Neural cell (in vitro differentiated cells): ENCODE results near the gene NSG1. TPM values are rescaled to one million over a fixed set of nuclear protein-coding genes. Genes with fewer than 3 reads are reported as not detected.

Experiments
- H2AFZ ChIP-seq: fragments of 200-600, 300-800 bp; sonication (generic), shearing (Covaris generic); 2 replicates; pipeline ENCODE4 v1.6.0; 2014; ENCODE audit warnings: low read depth, mild to moderate bottlenecking, antibody characterized with exemption, low read length, moderate library complexity
- H3F3A ChIP-seq: fragments of 200-600 bp; shearing (Covaris generic); 2 replicates; pipeline ENCODE4 v1.6.1; 2016; ENCODE audit warnings: mild to moderate bottlenecking, moderate library complexity, mixed read lengths, antibody characterized with exemption, low read length; ENCODE audit not compliant: insufficient read depth, poor library complexity, severe bottlenecking
- H3K27ac ChIP-seq: fragments of 200-600, 300-800 bp; sonication (generic), shearing (Covaris generic); 2 replicates; pipeline ENCODE4 v1.5.1; 2014; ENCODE audit warnings: mild to moderate bottlenecking, low read length, moderate library complexity
- H3K27me3 ChIP-seq: fragments of 300-800, 200-600 bp; sonication (generic), shearing (Covaris generic); 2 replicates; pipeline ENCODE4 v1.6.0; 2014; ENCODE audit warnings: mild to moderate bottlenecking, low read depth, low read length, moderate library complexity; ENCODE audit not compliant: insufficient read depth
- H3K36me3 ChIP-seq: fragments of 300-800, 200-600 bp; sonication (generic), shearing (Covaris generic); 2 replicates; pipeline ENCODE4 v1.5.1; 2014; ENCODE audit warnings: mild to moderate bottlenecking, antibody characterized with exemption, low read length, moderate library complexity; ENCODE audit not compliant: insufficient read depth
- H3K4me2 ChIP-seq: fragments of 300-800, 200-600 bp; sonication (generic), shearing (Covaris generic); 2 replicates; pipeline ENCODE4 v1.6.0; 2014; ENCODE audit warnings: mild to moderate bottlenecking, low read length
- H3K4me3 ChIP-seq: fragments of 300-800, 200-600 bp; sonication (generic), shearing (Covaris generic); 2 replicates; pipeline ENCODE4 v1.5.1; 2014; ENCODE audit warnings: mild to moderate bottlenecking, low read length, moderate library complexity
- H3K79me2 ChIP-seq: fragments of 200-600 bp; shearing (Covaris generic); replicated peaks from 2 replicates; pipeline ENCODE4 v1.6.0; 2014; ENCODE audit warnings: mild to moderate bottlenecking, low read length, moderate library complexity; ENCODE audit not compliant: insufficient read depth
- H3K9ac ChIP-seq: fragments of 300-800, 200-600 bp; sonication (generic), shearing (Covaris generic); 2 replicates; pipeline ENCODE4 v1.6.1; 2016; ENCODE audit warnings: mild to moderate bottlenecking, low read length, mixed read lengths
- H3K9me2 ChIP-seq: fragments of 200-600 bp; shearing (Covaris generic); 2 replicates; pipeline ENCODE4 v1.6.1; 2016; ENCODE audit warnings: mild to moderate bottlenecking, low read length, mixed read lengths; ENCODE audit not compliant: insufficient read depth
- H3K9me3 ChIP-seq: fragments of 200-600, 300-800 bp; sonication (generic), shearing (Covaris generic); 2 replicates; pipeline ENCODE4 v1.6.1; 2016; ENCODE audit warnings: mild to moderate bottlenecking, mixed run types, low read length, moderate library complexity, mixed read lengths
- H4K20me1 ChIP-seq: fragments of 200-600 bp; shearing (Covaris generic); 2 replicates; pipeline ENCODE4 v1.6.1; 2016; ENCODE audit warnings: mild to moderate bottlenecking, mixed run types; ENCODE audit not compliant: insufficient read depth
- CTCF ChIP-seq: fragments of 450-650 bp; IDR thresholded peaks from 2 replicates; pipeline ENCODE4 v1.5.1; 2014; ENCODE audit warnings: antibody characterized with exemption, mild to moderate bottlenecking, moderate library complexity; ENCODE audit not compliant: poor library complexity, severe bottlenecking
- EP300 ChIP-seq: fragments of 450-650 bp; conservative IDR thresholded peaks from 2 replicates; pipeline ENCODE4 v1.6.1; 2014; ENCODE audit warnings: antibody characterized with exemption, mild to moderate bottlenecking, moderate library complexity; ENCODE audit not compliant: poor library complexity, severe bottlenecking
- EZH2 ChIP-seq: fragments of 200-600, 300-800 bp; shearing (Covaris generic), sonication (generic); IDR thresholded peaks from 2 replicates; pipeline ENCODE4 v1.6.1; 2014; ENCODE audit warnings: antibody characterized with exemption, low read length, borderline replicate concordance, mild to moderate bottlenecking; ENCODE audit not compliant: insufficient read depth, poor library complexity, severe bottlenecking
- MXI1 ChIP-seq: fragments of 450-650 bp; conservative IDR thresholded peaks from 2 replicates; pipeline ENCODE4 v1.6.1; 2014; ENCODE audit warnings: antibody characterized with exemption, mild to moderate bottlenecking; ENCODE audit not compliant: poor library complexity, severe bottlenecking
- POLR2AphosphoS5 ChIP-seq: IDR thresholded peaks from 2 replicates; pipeline ENCODE4 v1.6.1; 2012
- RAD21 ChIP-seq: fragments of 450-650 bp; conservative IDR thresholded peaks from 2 replicates; pipeline ENCODE4 v1.6.1; 2014; ENCODE audit warnings: antibody characterized with exemption, mild to moderate bottlenecking, moderate library complexity
- REST ChIP-seq: IDR thresholded peaks from 2 replicates; pipeline ENCODE4 v1.6.1; 2012; ENCODE audit warnings: borderline replicate concordance
- SMC3 ChIP-seq: fragments of 450-650 bp; conservative IDR thresholded peaks from 2 replicates; pipeline ENCODE4 v1.6.1; 2014; ENCODE audit warnings: antibody characterized with exemption, mild to moderate bottlenecking, moderate library complexity; ENCODE audit not compliant: poor library complexity
- TAF1 ChIP-seq: IDR thresholded peaks from 2 replicates; pipeline ENCODE4 v1.6.1; 2012; ENCODE audit warnings: low read depth
- polyA plus RNA-seq: library from polyadenylated mRNA; depleted of rRNA; stranded (reverse); fragments of >200 nt; gene quantifications from 2 replicates; pipeline ENCODE4 v1.2.3, GENCODE V29; 2014

NSG1 gene
- polyA plus RNA-seq, 1 donor from 2014 or later: 921 TPM

DNA sequence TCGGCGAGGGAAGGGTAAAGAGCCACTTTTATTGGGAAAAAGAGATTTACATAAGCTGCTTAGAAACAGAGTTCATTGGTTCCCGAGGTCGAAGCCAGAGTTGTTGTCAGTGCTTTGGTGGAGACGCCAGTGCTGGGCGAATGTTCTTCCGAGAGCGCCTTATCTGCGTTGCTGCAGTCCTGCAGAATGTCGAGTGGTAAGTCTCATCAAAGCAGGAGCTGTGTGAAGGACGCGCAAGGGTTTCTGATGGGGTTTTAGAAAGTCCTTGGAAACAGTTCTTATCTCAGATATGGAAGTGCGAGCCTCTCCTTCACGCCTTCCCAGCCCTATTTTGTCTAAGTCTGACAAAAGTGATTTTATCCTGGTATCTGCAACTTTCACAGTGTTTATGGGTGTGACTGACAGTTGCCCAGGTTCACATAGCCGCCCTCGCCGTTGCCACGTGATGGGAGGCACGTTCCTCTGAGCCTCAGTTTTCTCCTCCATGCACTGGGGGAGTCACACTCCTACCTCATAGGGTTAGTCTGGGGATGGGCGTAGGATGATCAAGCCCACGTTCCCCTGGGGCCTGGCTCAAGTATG lies 47.3 kb upstream of the NSG1 start:
- no peaks in the 10 kb centered on the region for H4K20me1 ChIP-seq
- no peak overlapping the region for H3K4me2 ChIP-seq
- no peaks in the 10 kb centered on the region for H3K79me2 ChIP-seq
- H3K9me2 ChIP-seq: no peaks in the 10 kb centered on the region
- H3K27me3 ChIP-seq: no peaks in the 10 kb centered on the region
- no peak overlapping the region for H3K9ac ChIP-seq
- H2AFZ ChIP-seq: no peak overlapping the region
- H3K4me3 ChIP-seq: no peak overlapping the region
- H3F3A ChIP-seq: no peaks in the 10 kb centered on the region
- TF ChIP-seq REST (no peak), MXI1 (no peak), EP300 (no peak), TAF1 (no peak), RAD21 (no peak), POLR2AphosphoS5 (no peak), SMC3 (no peak), CTCF (no peak), EZH2 (no peak)
- no peaks in the 10 kb centered on the region for H3K9me3 ChIP-seq
- no peak overlapping the region for H3K27ac ChIP-seq
- no peaks in the 10 kb centered on the region for H3K36me3 ChIP-seq

GRCh38 chr4:4341861-4342650 lies 44.8 kb upstream of the NSG1 start:
- no peaks in the 10 kb centered on the region for H3K9me3 ChIP-seq
- H3K27ac ChIP-seq: no peak overlapping the region
- H2AFZ ChIP-seq: no peak overlapping the region
- no peaks in the 10 kb centered on the region for H3K79me2 ChIP-seq
- H3K4me3 ChIP-seq: no peak overlapping the region
- H3K9ac ChIP-seq: no peak overlapping the region
- no peak for TF ChIP-seq EP300
- no peak for TF ChIP-seq REST
- no peak for TF ChIP-seq CTCF
- TF ChIP-seq SMC3: no peak
- TF ChIP-seq MXI1: no peak
- no peak for TF ChIP-seq TAF1
- TF ChIP-seq EZH2: no peak
- no peak for TF ChIP-seq POLR2AphosphoS5
- TF ChIP-seq RAD21: no peak
- no peaks in the 10 kb centered on the region for H3K36me3 ChIP-seq
- H4K20me1 ChIP-seq: no peaks in the 10 kb centered on the region
- no peaks in the 10 kb centered on the region for H3K27me3 ChIP-seq
- H3F3A ChIP-seq: no peaks in the 10 kb centered on the region
- H3K9me2 ChIP-seq: no peaks in the 10 kb centered on the region
- no peak overlapping the region for H3K4me2 ChIP-seq
